ENCODE results near the gene CLCA4.
"Not testable (repeated sequence)": the region's sequence is repeated elsewhere in the genome, so short reads cannot be mapped to it uniquely, and the experiment has no call there.

- TF ChIP-seq CTCF (conservative IDR thresholded peaks at IDR 0.05; ENCODE audit: low read depth, low read length); EZH2 (IDR thresholded peaks at IDR 0.05; ENCODE audit: low read length, unreplicated experiment); EZH2phosphoT487 (IDR thresholded peaks at IDR 0.05; ENCODE audit: borderline replicate concordance, low read length): not testable (repeated sequence)
Measured at GRCh38 chr1:86606080-86606479, 59.2 kb downstream of the CLCA4 start.
